ENCODE results near the gene TOR3A. TPM values are rescaled to one million over a fixed set of nuclear protein-coding genes. Genes with fewer than 3 reads are reported as not detected.
A peak's percentile ranks its signal among the peaks of the same experiment; 100 is the strongest.

Gene TOR3A
- total RNA-seq, 1 experiment from 2014 or later: 51.5 TPM

DNA sequence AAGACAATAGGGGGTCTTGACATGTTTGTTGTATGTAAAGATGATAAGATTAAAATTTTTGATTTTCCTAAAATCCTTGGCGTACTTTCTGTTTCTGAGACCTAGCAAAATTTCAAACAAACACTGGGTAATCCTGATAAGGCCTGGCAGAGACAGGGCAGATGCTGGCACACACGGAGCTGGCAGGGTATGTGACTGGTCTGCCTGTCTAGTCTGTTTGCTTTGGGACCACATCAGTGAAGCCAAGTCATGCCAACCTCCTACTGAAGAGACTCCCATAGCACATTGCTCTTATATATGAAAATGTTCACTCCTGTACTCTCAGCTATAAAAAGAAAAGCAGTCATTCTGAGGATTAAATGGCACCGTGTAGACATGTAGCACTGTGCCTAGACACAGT, 14.1 kb downstream of the TOR3A start:
- intact Hi-C loops (cut with micrococcal nuclease; ENCODE audit: unreplicated experiment): no loop called here
- Histone ChIP-seq H3K4me3 (ENCODE audit: low read depth in 2 of 2, low read length in 2 of 2) (no peak overlapping the region), H3K36me3 (ENCODE audit: control insufficient read depth, insufficient read depth, low read length) (no peaks in the 10 kb centered on the region; the same call in 1 of the 2 replicates), H3K27ac (ENCODE audit: low read length) (no peak overlapping the region), H3K9me3 (ENCODE audit: control insufficient read depth, insufficient read depth, low read depth, low read length) (no peaks in the 10 kb centered on the region), H3K4me1 (ENCODE audit: control insufficient read depth, insufficient read depth, low read length) (peaks cover 11% of the 10 kb centered on the region), H3K27me3 (ENCODE audit: control insufficient read depth, insufficient read depth, low read length) (no peaks in the 10 kb centered on the region)
- POLR2A ChIA-PET: no interaction called here
- in situ Hi-C loops (cut with HindIII; ENCODE audit: low pct_unique_long_range_greater_than_20kb, low sequenced_read_pairs): no loop called here
- no peak for DNase-seq (ENCODE audit: low read depth, low spot score)
- no TSS peak for BruUV-seq (replicated peaks)
- CTCF ChIA-PET: no interaction called here
- TF ChIP-seq TCF7L2 (IDR thresholded peaks at IDR 0.05; ENCODE audit: low read depth, low read length) (no peak), SIN3A (IDR thresholded peaks at IDR 0.05; ENCODE audit: borderline replicate concordance, insufficient read depth, low read depth, low read length) (no peak), CTCF (IDR thresholded peaks at IDR 0.05) (no peak), REST (IDR thresholded peaks at IDR 0.05; ENCODE audit: insufficient read depth in 1 of 2, low read depth in 2 of 2, low read length in 1 of 2) (no peak), POLR2AphosphoS5 (IDR thresholded peaks at IDR 0.05; ENCODE audit: low read depth, low read length) (no peak)
- no peak for ATAC-seq

DNA sequence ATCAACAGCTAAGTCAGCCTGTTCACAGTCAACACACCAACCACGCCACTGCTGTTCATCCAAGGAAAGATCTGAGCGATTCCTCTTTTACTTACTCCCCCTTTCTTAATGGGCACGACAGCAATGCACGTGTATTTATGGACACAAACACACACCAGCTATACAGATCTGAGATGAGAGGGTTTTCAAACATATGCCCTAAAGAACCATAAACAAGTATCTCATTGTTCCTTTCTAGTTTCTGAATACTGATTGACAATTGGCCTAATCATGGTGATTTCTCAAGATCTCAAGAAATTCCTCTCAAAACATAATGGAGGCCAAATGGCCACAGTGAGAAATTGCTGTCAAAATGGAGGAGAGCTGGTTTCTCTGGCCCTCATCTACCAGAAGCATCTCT, 18.0 kb downstream of the TOR3A start:
- H3K27me3 ChIP-seq (ENCODE audit: control insufficient read depth, insufficient read depth, low read length): no peaks in the 10 kb centered on the region
- H3K27ac ChIP-seq (ENCODE audit: low read length): no peak overlapping the region
- no peaks in the 10 kb centered on the region for H3K4me1 ChIP-seq (ENCODE audit: control insufficient read depth, insufficient read depth, low read length)
- H3K4me3 ChIP-seq (ENCODE audit: low read depth in 2 of 2, low read length in 2 of 2): no peak overlapping the region
- CTCF ChIA-PET: no interaction called here
- TF ChIP-seq SIN3A (IDR thresholded peaks at IDR 0.05; ENCODE audit: borderline replicate concordance, insufficient read depth, low read depth, low read length): no peak
- TF ChIP-seq TCF7L2 (IDR thresholded peaks at IDR 0.05; ENCODE audit: low read depth, low read length): no peak
- no peak for TF ChIP-seq POLR2AphosphoS5 (IDR thresholded peaks at IDR 0.05; ENCODE audit: low read depth, low read length)
- TF ChIP-seq REST (IDR thresholded peaks at IDR 0.05; ENCODE audit: insufficient read depth in 1 of 2, low read depth in 2 of 2, low read length in 1 of 2): no peak
- no peak for TF ChIP-seq CTCF (IDR thresholded peaks at IDR 0.05)
- BruUV-seq (replicated peaks): TSS peak; percentile 14
- POLR2A ChIA-PET: no interaction called here
- in situ Hi-C loops (cut with HindIII; ENCODE audit: low pct_unique_long_range_greater_than_20kb, low sequenced_read_pairs): no loop called here
- H3K9me3 ChIP-seq (ENCODE audit: control insufficient read depth, insufficient read depth, low read depth, low read length): no peaks in the 10 kb centered on the region
- intact Hi-C loops (cut with micrococcal nuclease; ENCODE audit: unreplicated experiment): no loop called here
- no peak for DNase-seq (ENCODE audit: low read depth, low spot score)
- ATAC-seq: no peak
- H3K36me3 ChIP-seq (ENCODE audit: control insufficient read depth, insufficient read depth, low read length): no peaks in the 10 kb centered on the region
